ENCODE measurements around the gene ATP13A3.

GRCh38 chr3:194404365-194405140, 82.2 kb downstream of the ATP13A3 start:
- TF ChIP-seq ZFP30 (CRISPR knock-in tag; IDR thresholded peaks at IDR 0.05) (no peak), CSRNP3 (CRISPR knock-in tag; IDR thresholded peaks at IDR 0.05) (no peak)
